Panc1 (cell line): ENCODE data around the gene ITGAX.

ENCODE experiments used
- CTCF ChIP-seq: fragments of 450-650 bp; IDR thresholded peaks from 2 replicates; pipeline ENCODE4 v1.5.1; 2017; ENCODE audit warnings: mild to moderate bottlenecking
- TCF7L2 ChIP-seq: IDR thresholded peaks from 2 replicates; pipeline ENCODE4 v1.6.1; 2011; ENCODE audit warnings: mild to moderate bottlenecking, low read depth, low read length, inconsistent platforms
- TF ChIP-seq, protein P1 (sequence below), 2 experiments: IDR thresholded peaks; 2 replicates each; pipeline ENCODE4 v1.6.1; 2011 to 2012; ENCODE audit warnings: low read depth in 2 of 2, control low read depth in 1 of 2, low read length in 1 of 2, mild to moderate bottlenecking in 1 of 2, moderate library complexity in 1 of 2; ENCODE audit not compliant: insufficient read depth in 1 of 2

DNA sequence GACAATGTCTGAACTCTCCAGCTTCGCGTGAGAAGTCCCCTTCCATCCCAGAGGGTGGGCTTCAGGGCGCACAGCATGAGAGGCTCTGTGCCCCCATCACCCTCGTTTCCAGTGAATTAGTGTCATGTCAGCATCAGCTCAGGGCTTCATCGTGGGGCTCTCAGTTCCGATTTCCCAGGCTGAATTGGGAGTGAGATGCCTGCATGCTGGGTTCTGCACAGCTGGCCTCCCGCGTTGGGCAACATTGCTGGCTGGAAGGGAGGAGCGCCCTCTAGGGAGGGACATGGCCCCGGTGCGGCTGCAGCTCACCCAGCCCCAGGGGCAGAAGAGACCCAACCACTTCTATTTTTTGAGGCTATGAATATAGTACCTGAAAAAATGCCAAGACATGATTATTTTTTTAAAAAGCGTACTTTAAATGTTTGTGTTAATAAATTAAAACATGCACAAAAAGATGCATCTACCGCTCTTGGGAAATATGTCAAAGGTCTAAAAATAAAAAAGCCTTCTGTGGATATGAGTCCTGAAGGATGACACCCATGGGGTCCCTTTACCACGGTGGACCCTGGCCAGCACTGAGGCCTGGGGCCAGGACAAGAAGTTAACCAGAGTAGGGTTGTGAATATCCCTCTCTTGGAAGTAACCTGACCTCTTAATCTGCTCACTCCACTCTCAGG lies 27.6 kb downstream of the ITGAX start:
- TF ChIP-seq CTCF (peak; percentile 96), TCF7L2 (no peak)
- TF ChIP-seq, protein P1, sequence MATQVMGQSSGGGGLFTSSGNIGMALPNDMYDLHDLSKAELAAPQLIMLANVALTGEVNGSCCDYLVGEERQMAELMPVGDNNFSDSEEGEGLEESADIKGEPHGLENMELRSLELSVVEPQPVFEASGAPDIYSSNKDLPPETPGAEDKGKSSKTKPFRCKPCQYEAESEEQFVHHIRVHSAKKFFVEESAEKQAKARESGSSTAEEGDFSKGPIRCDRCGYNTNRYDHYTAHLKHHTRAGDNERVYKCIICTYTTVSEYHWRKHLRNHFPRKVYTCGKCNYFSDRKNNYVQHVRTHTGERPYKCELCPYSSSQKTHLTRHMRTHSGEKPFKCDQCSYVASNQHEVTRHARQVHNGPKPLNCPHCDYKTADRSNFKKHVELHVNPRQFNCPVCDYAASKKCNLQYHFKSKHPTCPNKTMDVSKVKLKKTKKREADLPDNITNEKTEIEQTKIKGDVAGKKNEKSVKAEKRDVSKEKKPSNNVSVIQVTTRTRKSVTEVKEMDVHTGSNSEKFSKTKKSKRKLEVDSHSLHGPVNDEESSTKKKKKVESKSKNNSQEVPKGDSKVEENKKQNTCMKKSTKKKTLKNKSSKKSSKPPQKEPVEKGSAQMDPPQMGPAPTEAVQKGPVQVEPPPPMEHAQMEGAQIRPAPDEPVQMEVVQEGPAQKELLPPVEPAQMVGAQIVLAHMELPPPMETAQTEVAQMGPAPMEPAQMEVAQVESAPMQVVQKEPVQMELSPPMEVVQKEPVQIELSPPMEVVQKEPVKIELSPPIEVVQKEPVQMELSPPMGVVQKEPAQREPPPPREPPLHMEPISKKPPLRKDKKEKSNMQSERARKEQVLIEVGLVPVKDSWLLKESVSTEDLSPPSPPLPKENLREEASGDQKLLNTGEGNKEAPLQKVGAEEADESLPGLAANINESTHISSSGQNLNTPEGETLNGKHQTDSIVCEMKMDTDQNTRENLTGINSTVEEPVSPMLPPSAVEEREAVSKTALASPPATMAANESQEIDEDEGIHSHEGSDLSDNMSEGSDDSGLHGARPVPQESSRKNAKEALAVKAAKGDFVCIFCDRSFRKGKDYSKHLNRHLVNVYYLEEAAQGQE (IDR thresholded peaks at IDR 0.05; ENCODE audit: insufficient read depth in 1 of 2, low read depth in 2 of 2, low read length in 1 of 2), result no peak
